Measurements from ENCODE around the gene ZXDC.

Gene ZXDC

DNA sequence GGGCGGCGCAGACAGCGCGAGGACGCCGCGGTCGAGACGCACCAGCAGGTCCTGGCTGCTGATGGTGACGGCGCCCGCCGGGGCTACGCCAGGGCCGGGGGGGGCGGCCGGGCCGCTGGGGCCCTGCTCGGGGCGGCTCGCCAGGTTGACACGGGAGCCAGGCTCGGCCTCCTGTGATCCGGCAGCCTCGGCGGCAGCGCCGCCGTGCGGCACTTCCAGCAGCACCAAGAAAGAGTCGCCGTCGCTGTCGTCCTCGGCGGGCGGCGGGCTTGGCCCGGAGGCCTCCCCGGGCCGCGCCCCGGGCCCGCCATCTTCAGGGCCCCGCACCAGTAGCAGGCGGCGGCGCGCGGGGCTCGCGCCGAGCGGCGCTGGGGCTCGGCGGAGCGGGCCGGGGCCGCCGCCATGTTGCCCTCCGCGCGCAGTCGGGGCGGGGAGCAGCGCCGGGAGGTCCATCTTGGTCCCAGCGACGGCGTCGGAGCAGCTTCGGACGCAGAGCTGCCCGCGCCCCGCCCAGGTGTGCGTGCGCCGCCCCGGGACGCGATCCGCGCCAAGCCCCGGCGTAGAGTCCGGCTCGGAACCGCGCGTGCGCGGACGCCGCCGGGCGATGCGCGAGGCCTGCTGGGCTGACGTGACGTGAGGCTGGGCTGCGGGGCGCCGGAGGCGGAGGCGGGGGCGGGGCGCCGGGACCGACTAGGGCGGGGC is at the start of gene ZXDC:
TSS of gene ZXDC (minus strand) at position 479 of the 702 bp plus-strand sequence. CDS start at position 453, 26 bp downstream.
- peak; percentile 100 for DNase-seq (ENCODE audit: low spot score)

DNA sequence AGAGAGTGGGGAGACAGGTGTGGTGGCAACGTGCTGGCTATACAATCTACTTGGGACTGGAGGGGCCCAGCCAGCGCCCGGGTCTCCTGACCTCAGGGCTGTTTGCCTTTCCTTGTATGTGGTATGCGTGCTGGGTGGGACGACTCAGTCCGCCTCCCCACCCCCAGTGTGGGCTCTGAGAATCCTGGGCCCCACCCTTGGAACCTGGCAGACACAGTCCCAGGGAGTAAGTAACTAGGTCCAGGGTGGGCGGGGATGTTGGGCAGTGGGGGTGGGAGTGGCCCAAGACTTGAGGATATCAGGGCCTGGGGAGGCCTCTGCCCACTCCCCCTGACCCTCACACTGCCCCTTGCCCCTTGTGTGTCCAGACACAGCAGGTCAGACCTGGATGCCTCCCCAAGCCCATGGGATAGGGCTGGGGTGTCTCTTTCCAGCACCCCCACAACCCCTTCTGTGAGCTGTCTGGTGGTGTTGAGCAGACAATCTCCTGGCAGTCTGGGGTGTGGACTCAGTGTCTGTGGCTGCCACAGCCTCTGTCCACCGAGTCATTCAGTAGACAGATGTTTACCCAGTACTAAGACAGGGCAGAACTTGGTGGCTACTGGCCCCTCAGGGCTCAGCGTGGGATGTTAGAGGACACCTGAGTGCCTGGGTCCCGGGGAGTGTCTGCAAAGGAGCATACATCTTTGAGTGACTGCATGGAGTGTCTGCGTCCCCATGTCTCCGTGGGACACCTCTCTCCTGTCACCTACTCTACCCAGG is 49.6 kb upstream of the ZXDC start:
- no peak for DNase-seq (ENCODE audit: low spot score)

- no peak for DNase-seq (ENCODE audit: low spot score)
These were observed 48.8 kb upstream of the ZXDC start for GRCh38 chr3:126524429-126524988.

GRCh38 chr3:126523745-126524428 is 48.2 kb upstream of the ZXDC start, which contains the start of gene CHST13:
CHST13 (plus strand) TSS chr3:126524155; CDS start chr3:126524333, 178 bp downstream.
- peak; percentile 68 for DNase-seq (ENCODE audit: low spot score)

GRCh38 chr3:126522363-126522788 is 46.7 kb upstream of the ZXDC start:
- DNase-seq (ENCODE audit: low spot score), result peak; percentile 91

DNA sequence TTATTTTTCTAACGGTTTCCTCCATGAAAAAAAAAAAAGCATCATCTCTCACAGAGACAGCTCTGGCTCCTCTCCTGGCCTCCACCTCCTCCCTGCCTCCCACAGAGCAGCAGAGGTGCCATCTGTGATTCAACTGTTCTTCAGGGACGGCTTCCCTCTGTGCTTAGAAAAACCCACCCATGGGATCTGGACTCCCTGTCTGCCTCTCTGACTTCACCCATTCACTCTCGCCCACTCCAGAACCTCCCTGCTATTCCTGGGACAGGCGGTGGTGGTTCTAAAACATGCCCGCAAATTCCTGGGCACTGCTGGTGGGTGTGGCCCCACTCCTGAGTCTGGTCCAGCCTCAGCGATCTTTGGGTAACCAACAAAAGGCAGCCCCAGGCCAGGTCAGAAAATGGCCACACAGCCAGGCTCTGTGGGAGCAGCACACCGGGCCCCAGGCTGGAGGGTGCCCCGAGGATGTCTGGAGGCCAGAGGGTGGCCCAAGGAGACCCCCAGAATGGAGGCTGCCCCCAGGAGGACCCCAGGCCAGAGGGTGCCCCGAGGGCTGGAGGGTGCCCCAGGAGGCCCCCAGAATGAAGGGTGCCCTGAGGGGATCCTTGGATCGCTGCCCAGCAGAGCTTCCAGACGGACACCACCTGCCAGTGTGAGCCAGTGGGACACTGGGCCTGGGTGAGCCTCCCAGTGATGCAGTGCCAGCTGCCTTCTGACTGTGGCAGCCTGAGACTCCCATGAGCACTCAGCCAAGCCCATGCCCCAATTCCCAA is 45.6 kb upstream of the ZXDC start:
- peak; percentile 40 for DNase-seq (ENCODE audit: low spot score)

DNA sequence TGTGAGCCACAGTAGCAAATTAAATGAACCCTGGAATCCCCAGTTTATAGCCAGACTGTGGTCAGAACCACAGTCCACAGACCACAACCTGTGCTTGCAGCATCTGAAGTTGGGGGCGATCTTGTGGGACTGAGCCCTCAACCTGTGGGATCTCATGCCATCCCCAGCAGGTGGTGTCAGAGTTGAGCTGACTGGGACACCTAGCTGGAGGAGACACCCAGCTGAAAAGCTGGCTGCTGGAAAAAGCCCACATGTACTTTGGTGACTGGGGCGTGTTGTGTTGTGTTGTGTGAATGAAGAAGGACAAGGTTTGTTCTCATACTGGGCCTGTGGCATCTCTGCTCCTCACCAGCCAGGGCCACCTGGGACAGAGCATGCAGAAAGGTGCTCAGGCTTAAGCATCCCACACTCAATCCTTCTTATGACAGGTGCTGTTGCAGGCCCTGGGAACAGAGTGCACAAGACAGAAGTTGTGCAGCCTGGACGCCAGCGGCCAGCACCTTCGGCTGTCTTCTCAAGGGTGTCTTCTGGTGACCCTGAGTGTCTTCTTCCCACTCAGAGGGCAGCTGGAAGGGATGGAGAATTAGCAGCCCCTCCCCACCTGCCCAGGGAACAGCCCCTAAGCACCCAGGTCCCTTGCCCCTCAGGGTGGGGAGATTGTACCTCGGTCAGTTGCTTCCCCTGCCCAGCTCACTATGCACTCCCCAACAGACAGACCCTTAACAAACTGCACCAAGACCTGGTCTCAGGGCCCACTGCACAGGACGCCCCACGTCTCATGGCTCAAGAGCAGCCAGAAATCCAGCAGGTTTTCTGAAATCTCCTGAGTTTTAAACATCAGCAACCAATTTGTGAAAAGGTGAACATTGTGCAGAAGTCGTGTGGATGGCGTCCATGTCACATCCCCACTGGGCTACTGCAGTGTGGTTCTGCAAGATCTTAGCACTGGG is 44.1 kb upstream of the ZXDC start:
- DNase-seq (ENCODE audit: low spot score), result no peak

GRCh38 chr3:126518779-126519177 is 43.1 kb upstream of the ZXDC start:
- DNase-seq (ENCODE audit: low spot score), result no peak

DNA sequence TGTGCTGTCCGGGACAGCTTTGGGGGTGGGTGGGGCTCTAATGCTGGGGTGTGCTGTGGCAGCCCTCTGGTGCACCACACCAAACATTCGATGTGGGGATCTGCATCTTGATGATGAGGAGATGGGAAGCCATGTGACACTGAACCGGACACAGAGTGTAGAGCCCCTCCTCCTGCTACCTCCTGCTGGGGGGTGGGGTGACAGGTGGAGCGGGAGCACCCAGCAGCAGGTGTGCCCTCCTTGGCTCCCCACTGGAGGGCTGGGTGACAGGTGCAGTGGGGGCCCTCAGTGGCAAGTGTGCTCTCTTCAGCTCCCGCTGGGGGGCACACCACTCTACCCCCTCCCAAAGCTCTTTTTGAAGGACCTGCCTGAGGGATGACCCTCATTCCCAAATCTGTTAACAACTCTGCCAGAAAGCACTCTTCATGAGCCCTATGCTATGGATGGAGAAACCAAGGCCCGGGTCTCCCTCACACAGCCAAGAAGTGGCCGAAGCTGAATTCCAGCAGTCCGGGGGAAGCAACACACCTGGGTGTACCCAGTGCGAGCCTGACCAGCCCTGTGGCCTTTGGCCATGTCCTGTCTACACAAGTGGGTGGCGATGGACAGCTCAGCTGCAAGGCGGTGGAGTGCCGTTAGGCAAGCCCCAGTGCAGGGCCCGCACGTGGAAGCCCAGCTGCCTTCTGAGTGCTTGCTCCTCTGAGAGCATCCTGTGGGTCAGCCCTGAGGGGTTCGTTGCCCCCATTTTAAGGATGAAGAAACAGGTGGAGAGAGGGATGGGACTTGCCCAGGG is 42.5 kb upstream of the ZXDC start:
- DNase-seq (ENCODE audit: low spot score), result no peak

DNA sequence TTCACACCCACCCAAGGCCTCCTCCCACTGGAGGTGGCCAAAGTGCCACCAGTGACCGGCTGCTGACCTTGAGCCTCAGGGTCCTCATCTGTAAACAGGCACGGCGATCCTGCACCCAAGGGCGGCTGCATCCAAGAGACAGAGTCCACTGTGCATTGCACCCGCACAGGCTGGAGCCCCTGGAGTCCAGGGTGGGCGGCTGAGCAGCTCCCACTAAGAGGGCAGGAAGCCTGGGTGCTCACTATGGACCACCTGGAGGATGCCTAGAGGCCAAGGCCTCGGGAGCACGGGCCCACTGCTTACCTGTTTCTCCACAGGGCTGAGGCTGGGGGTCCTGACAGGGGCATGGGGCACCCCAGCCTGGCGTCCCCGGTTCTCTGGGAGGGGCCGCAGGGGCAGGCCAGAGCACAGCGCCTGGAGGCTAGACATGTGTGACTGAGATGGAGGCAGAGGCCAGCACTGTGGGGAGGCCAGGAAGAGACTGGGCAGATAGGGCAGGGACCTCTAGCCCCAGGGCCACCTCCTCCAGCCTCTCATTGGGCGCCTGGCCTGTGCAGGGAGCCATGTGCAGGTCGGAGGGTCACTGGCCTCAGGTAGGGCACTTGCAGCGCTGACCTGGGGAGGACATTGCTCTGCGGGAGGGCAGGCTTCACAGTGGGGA is 41.7 kb upstream of the ZXDC start, which contains the start of gene UROC1:
TSS of gene UROC1 (minus strand) at position 483 of the 661 bp plus-strand sequence. CDS start at position 429, 54 bp downstream.
- DNase-seq (ENCODE audit: low spot score), result no peak

DNA sequence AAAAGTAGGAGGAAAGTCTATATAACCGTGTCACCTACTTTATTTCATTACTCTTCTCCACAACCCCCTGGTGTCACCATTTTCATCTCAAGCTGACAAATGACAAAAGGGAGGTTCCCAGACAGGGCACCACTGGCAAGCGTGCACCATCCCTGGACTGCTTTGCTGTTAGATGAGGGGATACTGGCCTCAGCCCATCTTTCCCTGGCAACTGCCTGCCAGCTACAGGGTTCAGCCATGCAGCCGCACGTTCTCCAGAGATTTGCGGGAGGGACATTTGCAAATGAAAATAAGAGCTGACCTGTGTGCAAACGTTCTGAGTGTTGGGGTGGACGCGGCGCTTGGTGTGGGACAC is 41.2 kb upstream of the ZXDC start:
- no peak for DNase-seq (ENCODE audit: low spot score)

DNA sequence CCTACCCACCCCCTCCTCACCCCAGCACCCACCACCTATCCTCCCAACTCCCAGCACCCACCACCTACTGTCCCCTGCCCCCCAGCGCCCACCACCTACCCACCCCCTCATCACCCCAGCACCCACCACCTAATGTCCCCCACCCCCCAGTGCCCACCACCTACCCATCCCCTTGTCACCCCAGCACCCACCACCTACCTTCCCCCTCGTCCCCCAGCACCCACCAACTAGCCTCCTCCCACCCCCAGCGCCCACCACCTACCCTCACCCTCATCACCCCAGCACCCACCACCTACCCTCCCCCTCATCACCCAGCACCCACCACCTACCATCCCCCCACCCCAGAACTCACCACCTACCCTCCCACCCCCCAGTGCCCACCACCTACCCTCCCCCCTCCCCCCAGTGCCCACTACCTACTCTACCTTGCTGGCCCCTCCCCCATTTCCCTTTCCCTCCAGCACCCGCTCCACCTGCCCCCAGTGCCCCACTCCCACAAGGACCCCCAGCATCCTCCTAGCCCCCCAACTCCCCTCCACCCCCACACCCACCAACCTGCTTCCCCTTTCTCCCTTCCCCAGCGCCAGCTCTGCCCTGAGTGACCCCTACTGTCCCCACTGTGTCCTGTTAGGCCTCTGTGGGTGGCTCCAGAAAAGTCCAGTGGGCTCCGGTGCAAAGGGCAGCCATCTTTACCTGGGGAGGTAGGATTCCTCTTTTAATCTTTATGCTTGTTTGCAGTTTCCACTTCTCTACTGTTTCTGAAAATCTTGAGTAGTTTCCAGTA is 40.7 kb upstream of the ZXDC start:
- no peak for DNase-seq (ENCODE audit: low spot score)

GRCh38 chr3:126515066-126515706 is 39.5 kb upstream of the ZXDC start:
- no peak for DNase-seq (ENCODE audit: low spot score)

DNA sequence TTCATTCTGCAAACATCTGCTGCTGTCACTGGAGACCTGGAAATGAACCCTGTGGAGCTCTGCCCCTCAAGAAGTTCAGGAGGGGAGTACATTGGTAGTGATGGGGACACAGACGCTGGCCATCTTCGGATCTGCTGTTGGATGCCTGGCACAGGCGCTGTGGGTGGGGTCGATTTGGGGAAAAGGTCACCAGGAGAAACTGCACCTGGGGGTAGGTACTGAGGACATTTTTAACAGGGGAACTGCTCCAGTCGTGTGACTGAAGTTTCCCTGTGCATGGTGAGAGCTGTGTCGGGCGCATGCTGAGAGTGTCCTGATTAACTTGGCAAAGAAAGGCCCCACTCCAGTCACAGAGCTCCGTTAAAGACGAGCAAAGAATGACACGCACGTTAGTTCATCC is 38.5 kb upstream of the ZXDC start:
- no peak for DNase-seq (ENCODE audit: low spot score)

DNA sequence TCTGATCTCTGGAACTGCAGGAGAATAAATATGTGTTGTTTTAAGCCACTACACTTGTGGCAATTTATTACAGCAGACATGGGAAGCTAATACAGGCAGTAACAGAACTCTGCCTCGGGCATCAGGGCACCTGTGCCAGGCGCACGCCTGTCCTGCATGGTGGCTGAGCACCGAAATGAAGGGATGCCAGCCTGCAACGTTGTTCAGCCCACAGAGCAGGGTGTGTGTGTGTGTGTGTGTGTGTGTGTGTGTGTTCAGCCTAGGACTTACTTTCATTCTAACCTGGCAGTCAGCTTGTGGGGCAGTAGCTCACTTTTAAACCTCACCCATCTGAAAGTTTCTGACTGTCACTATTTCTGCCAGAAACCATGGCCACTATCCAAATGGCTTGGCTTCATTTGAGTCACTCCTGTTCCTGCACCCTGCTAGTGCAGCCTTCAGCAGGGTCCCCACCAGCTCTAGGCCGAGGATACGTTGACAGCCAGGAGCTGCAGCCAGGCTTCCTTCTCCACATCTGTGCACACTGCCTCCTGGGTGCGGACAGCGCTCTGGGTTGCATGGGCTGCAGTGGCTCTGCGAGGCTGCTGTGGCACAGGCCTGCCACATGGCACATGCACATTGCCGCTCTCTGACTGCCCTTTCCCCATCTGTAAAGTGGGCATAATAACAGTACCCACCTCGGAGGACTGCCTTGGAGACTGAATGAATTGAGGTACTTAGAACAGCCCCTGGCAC is 37.4 kb upstream of the ZXDC start:
- DNase-seq (ENCODE audit: low spot score), result no peak

DNA sequence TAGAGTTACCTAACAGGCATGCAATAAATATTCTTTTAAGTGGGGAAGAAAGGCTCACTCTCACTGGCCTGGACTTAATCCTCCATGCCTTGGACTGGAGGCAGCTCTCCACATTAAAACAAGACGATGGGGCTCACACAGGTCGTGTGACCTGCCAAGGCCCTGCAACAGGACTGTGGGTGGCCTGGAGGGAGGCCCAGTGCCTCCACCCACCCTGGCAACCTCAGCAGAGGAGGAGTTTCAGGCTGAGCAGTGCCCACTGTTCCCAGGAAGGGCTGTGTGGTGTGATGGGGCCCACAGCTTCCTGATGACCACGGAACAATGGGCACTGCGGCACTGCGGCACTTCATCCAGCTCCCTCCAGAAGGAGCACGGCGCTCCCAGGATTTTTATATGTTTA is 36.3 kb upstream of the ZXDC start:
- no peak for DNase-seq (ENCODE audit: low spot score)

GRCh38 chr3:126511291-126511690 is 35.6 kb upstream of the ZXDC start:
- no peak for DNase-seq (ENCODE audit: low spot score)
